Thoracic aorta (tissue), 2 donors: ENCODE measurements around the gene SLC9A2. TPM values are rescaled to one million over a fixed set of nuclear protein-coding genes. Genes with fewer than 3 reads are reported as not detected.
A peak's percentile ranks its signal among the peaks of the same experiment; 100 is the strongest.

Experiments used
- ATAC-seq: fragments of 150-250 bp; one replicate; pipeline ENCODE4 v1.8.0; 2017; ENCODE audit warnings: low read depth; ENCODE audit not compliant: insufficient number of reproducible peaks, low FRiP score
- DNase-seq: peaks from one replicate; pipeline ENCODE4 v3.0.0-alpha.2; 2020; ENCODE audit warnings: low spot score
- H3K27ac ChIP-seq, 2 donors: fragments of 200-600 bp; sonication (generic); 1 replicate in 1 of 2; 2 replicates in 1 of 2; pipeline ENCODE4 v1.5.1; 2016; ENCODE audit warnings: mild to moderate bottlenecking in 2 of 2, moderate library complexity in 2 of 2
- H3K27me3 ChIP-seq: fragments of 200-600 bp; sonication (generic); replicated peaks from 2 replicates; pipeline ENCODE4 v1.6.0; 2016; ENCODE audit warnings: mild to moderate bottlenecking; ENCODE audit not compliant: insufficient read depth
- H3K36me3 ChIP-seq: fragments of 200-600 bp; sonication (generic); one replicate; pipeline ENCODE4 v1.5.1; 2016
- H3K4me1 ChIP-seq, 2 donors: fragments of 200-600 bp; sonication (generic); 1 replicate in 1 of 2; 2 replicates in 1 of 2; pipeline versions ENCODE4 v1.5.1 to v1.6.0; 2016; ENCODE audit warnings: low read depth in 2 of 2, mild to moderate bottlenecking in 1 of 2; ENCODE audit not compliant: control insufficient read depth in 1 of 2
- H3K4me3 ChIP-seq: fragments of 200-600 bp; sonication (generic); 2 replicates; pipeline ENCODE4 v1.5.1; 2016; ENCODE audit warnings: mild to moderate bottlenecking
- H3K9me3 ChIP-seq: fragments of 200-600 bp; sonication (generic); 2 replicates; pipeline ENCODE4 v1.5.1; 2016
- CTCF ChIP-seq: fragments of 200-600 bp; sonication (generic); IDR thresholded peaks from one replicate; pipeline ENCODE4 v1.5.1; 2019; ENCODE audit warnings: antibody characterized with exemption
- total RNA-seq, 2 donors: library from RNA; depleted of rRNA; stranded (reverse); fragments of >200 nt; gene quantifications; one replicate each; pipeline versions ENCODE4 v1.1.0 to v1.2.3, GENCODE V29; 2016

The SLC9A2 gene
- total RNA-seq, 2 donors from 2014 or later: 0.71 TPM; not detected in 1

- Histone ChIP-seq H3K36me3 (peaks cover 4% of the 10 kb centered on the region), H3K27me3 (no peaks in the 10 kb centered on the region), H3K9me3 (no peaks in the 10 kb centered on the region), H3K4me1 (no peaks in the 10 kb centered on the region), H3K4me3 (no peak overlapping the region), H3K27ac (no peak overlapping the region)
- no peak for ATAC-seq
- no peak for DNase-seq
- TF ChIP-seq CTCF: no peak
These were observed 107.1 kb downstream of the SLC9A2 start for GRCh38 chr2:102726128-102727087.

GRCh38 chr2:102735416-102736109 lies 116.2 kb downstream of the SLC9A2 start:
- peaks cover 10 to 24% of the 10 kb centered on the region in 2 donors for H3K4me1 ChIP-seq
- TF ChIP-seq CTCF: no peak
- peak overlapping the region; percentile 91 for H3K4me3 ChIP-seq
- no peak overlapping the region for H3K27ac ChIP-seq
- DNase-seq (no peak), ATAC-seq (no peak)
- no peaks in the 10 kb centered on the region for H3K9me3 ChIP-seq
- no peaks in the 10 kb centered on the region for H3K27me3 ChIP-seq
- H3K36me3 ChIP-seq: peaks cover 4% of the 10 kb centered on the region

GRCh38 chr2:102736110-102736409 lies 116.7 kb downstream of the SLC9A2 start:
- H3K27ac ChIP-seq: peak overlapping the region; percentile 56 to 66
- H3K27me3 ChIP-seq: no peaks in the 10 kb centered on the region
- H3K4me3 ChIP-seq: peak overlapping the region; percentile 91
- TF ChIP-seq CTCF: no peak
- DNase-seq (no peak), ATAC-seq (no peak)
- H3K9me3 ChIP-seq: no peaks in the 10 kb centered on the region
- H3K36me3 ChIP-seq: no peaks in the 10 kb centered on the region
- peaks cover 10 to 24% of the 10 kb centered on the region in 2 donors for H3K4me1 ChIP-seq

- Histone ChIP-seq H3K27ac (peak overlapping the region; percentile 56 to 66), H3K36me3 (no peaks in the 10 kb centered on the region), H3K27me3 (no peaks in the 10 kb centered on the region), H3K9me3 (no peaks in the 10 kb centered on the region), H3K4me3 (peak overlapping the region; percentile 91), H3K4me1 (peaks cover 10 to 24% of the 10 kb centered on the region in 2 donors)
- DNase-seq: peak; percentile 33
- no peak for ATAC-seq
- TF ChIP-seq CTCF: no peak
These were observed 117.4 kb downstream of the SLC9A2 start for GRCh38 chr2:102736410-102737409.
